ENCODE data around the gene ZNF217.
"Not testable (repeated sequence)": the region's sequence is repeated elsewhere in the genome, so short reads cannot be mapped to it uniquely, and the experiment has no call there.

The ZNF217 gene

DNA sequence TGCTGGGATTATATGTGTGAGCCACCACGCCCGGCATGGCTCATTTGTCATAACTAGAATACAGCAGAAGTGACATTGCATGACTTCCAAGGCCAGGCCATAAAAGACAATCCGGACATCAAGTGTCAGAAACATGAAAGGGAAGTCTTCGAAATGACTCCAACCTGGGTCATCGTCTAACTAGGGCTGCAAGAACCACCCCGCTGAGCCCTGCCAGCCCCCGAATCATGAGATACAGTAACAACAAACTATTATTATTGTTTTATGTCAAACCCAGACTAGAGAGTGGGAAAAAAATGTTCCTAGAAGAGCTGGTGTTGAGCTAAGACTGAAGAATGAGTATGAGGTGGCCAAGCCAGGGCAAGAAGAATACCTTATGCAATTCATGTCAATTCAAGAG, 59.6 kb downstream of the ZNF217 start:
- no peak for DNase-seq (ENCODE audit: low spot score)
- FAIRE-seq: no peak

DNA sequence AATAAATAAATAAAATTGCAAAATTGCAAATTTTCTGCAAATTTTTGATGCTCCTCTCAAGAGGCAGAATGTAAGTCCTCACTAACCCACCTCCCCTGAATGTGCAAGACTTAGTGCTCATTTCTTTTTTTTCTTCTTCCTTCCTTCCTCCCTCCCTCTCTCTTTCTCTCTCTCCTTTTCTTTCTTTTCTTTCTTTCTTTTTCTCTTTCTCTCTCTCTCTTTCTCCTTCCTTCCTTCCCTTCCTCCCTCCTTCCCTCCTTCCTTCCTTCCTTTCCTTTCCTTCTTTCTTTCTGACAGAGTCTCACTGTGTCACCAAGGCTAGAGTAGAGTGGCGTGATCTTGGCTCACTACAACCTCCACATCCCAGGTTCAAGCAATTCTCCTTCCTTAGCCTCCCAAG, 60.1 kb downstream of the ZNF217 start:
- no peak for FAIRE-seq

DNA sequence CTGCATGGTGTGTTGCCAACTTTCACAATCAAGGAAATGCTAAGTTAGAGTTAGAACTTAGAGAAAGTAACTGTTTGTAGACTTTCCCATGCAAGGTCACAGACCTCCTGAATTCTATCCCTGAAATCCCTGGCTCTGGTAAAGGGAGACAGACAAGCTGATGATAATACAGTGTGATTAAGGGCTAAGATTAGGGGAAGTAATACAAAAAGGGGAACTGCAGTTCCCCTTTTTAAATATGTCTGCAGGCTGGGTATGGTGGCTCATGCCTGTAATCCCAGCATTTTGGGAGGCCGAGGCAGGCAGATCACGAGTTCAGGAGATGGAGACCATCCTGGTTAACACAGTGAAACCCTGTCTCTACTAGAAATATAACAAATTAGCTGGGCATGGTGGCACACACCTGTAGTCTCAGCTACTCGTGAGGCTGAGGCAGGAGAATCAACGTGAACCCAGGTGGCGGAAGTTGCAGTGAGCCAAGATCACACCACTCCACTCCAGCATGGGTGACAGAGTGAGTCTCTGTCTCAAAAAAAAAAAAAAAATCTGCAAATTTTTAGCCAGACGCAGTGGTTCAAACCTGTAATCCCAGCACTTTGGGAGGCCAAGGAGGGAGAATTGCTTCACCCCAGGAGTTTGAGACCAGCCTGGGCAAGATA, 60.9 kb downstream of the ZNF217 start:
- not testable (repeated sequence) for DNase-seq (ENCODE audit: low spot score); FAIRE-seq

More for the DNA sequence above, 60.1 kb downstream of the ZNF217 start:
- DNase-seq (ENCODE audit: low spot score): no peak

DNA sequence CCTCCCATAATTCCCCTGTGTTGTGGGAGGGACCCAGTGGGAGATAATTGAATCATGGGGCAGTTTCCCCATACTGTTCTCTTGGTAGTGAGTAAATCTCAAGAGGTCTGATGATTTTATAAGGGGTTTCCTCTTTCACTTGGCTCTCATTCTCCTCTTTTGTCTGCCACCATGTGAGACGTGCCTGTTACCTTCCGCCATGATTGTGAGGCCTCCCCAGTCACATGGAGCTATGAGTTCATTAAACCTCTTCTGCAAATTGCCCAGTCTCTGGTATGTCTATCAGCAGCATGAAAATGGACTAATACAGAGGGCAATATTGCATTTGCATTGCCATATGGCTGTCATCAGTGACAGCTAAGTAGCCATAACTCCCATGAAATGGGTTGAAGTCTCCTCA, 63.2 kb downstream of the ZNF217 start:
- no peak for FAIRE-seq
- no peak for DNase-seq (ENCODE audit: low spot score)

DNA sequence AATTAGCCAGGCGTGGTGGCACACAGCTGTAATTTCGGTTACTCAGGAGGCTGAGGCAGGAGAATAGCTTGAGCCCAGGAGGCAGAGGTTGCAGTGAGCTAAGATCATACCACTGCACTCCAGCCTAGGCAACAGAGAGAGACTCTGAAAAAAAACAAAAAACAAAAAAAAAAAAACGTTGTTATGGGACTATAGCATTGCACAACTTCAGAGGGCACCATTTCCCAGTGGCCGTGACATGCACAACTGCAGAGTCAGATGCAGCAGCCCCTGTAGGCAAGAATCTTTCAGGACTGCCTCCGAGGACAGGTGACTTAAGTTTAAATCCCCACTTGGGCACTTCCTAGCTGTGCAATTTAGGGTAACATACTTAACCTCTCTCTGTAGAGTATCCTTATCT, 64.0 kb downstream of the ZNF217 start:
- FAIRE-seq: no peak
- DNase-seq (ENCODE audit: low spot score): no peak

DNA sequence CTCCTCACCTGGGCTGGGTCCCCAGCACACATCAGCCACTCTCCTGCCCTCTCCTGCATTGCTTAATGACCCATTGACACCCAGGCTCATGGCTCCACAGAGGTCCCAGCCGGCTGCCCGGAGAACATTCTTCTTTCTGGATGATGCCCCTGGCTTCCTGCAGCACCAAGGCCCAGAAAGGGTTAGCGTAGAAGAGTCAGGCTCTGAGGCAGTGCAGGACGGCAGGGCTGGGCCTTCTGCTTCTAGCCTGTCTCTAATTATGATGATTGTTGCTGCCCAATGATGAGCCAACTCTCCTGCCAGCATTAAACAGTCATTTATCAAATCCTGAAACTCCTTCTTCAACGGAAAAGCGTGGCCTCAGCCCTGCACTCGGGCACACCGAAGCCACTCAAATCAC, 66.4 kb downstream of the ZNF217 start:
- FAIRE-seq (no peak), DNase-seq (ENCODE audit: low spot score) (no peak)

DNA sequence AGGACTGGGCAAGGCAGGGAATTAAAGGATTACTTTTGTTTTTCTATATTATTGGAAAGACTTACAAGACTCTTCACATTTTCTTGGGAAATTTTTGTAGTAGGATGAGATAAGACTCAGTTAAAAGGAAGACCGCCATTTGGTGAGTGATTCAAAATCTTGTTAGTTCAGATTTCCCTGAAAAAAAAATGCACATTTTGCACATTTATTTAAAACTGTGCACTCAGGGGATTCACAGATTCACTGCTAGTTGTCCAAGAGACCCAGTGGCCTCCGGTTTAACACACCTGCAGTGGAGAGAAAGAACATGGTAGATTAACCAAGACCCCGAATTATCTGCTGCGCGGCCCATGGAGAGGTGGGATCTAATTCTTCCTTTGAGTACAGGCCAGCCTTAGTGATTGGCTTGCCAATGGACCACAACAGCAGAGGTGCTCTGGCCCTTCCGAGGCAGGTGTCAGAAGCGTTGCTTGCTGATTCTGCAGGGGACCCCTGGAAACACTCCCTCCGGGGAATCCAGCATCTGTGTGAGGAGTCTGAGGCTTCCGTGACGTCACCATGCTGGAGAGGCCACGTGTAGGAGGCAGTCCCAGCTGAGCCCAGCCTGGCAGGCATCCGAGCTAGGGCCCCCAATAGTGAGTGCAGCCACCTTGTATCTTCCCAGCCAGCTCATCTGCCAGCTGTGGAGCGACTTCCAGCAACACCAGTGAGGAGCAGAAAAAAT, 68.9 kb downstream of the ZNF217 start:
- DNase-seq (ENCODE audit: low spot score) (no peak), FAIRE-seq (no peak)

DNA sequence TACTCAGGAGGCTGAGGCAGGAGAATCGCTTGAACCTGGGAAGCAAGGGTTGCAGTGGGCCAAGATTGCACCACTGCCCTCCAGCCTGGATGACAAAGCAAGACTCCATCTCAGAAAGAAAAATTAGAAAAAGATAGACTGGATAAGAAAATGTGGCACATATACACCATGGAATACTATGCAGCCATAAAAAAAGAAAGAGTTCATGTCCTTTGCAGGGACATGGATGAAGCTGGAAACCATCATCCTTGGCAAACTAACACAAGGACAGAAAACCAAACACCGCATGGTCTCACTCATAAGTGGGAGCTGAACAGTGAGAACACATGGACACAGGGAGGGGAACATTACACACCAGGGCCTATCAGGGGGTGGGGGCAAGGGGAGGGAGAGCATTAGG, 70.0 kb downstream of the ZNF217 start:
- not testable (repeated sequence) for DNase-seq (ENCODE audit: low spot score)
- FAIRE-seq: peak; percentile 42

DNA sequence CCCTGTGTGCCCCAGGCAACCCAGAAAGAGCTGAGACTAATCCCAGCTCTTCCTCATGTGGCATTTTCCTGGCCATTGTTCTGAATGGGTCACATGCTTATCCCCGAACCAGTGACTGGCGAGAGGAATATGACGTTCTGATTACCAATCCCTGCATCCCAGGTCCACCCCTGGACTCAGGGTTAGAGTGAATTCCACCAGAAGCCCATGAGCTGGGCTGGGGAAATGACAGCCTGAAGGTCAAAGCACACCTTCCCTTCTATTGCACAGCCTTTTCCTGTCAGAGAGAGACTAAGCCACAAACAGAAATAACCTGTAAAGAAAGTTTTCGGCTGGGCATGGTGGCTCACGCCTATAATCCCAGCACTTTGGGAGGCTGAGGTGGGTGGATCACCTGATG, 70.9 kb downstream of the ZNF217 start:
- FAIRE-seq: no peak
- no peak for DNase-seq (ENCODE audit: low spot score)

DNA sequence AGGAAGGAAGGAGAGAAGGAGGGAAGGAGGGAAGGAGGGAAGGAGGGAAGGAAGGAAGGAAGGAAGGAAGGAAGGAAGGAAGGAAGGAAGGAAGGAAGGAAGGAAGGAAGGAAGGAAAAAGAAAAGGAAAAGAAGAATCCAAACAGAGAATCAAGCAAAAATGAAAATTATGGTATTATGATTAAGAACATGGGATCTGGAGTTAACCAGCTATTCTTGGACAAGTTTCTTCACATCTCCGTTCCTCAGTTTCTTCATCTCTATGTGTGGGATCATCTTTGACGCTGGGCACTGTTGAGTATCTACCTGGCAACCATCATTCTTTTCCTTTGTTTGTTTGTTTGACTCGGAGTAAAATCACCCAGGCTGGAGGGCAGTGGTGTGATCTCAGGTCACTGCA, 71.6 kb downstream of the ZNF217 start:
- DNase-seq (ENCODE audit: low spot score) (no peak), FAIRE-seq (no peak)

DNA sequence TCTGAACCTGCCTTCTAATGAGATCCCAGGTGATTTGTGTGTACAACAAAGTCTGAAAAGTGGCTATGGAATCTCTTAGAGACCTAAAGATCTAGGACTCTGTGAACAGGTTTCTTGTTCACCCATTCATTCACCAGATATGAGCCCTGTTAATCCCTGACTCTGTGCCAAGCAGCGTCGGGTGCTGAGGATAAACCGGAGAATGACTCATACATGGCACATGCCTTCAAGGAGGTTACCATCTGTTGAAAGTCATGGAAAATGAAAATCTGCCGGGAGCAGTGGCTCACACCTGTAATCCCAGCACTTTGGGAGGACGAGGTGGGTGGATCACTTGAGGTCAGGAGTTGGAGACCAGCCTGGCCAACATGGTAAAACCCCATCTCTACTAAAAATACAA, 72.2 kb downstream of the ZNF217 start:
- FAIRE-seq; DNase-seq (ENCODE audit: low spot score): not testable (repeated sequence)

DNA sequence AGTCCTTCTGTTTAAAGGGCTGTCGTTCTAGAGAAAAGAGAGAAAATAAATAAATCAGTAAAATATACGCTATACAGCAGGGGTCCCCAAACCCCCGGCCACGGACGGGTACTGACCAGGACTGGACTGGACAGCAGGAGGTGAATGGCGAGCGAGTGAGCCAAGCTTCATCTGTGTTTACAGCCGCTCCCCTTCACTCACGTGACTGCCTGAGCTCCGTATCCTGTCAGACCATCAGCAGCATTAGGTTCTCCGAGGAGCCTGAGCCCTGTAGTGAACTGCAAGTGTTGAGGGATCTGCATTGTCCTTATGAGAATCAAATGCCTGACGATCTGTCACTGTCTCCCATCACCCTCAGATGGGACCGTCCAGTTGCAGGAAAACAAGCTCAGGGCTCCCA, 76.5 kb downstream of the ZNF217 start:
- FAIRE-seq (no peak), DNase-seq (ENCODE audit: low spot score) (no peak)
